Trophoblast cell (in vitro differentiated cells and primary cell): ENCODE data around the gene TTYH2.

Source experiments
- DNase-seq, 2 donors: peaks; one replicate each; pipeline ENCODE4 v3.0.0-alpha.2; 2016
- H2AFZ ChIP-seq: 2 replicates; pipeline ENCODE4 v1.6.1; 2013; ENCODE audit warnings: low read length, moderate library complexity, mild to moderate bottlenecking; ENCODE audit not compliant: insufficient read depth, poor library complexity
- H2AK5ac ChIP-seq: 2 replicates; pipeline ENCODE4 v1.6.1; 2013; ENCODE audit warnings: mild to moderate bottlenecking, low read length
- H2BK120ac ChIP-seq: 2 replicates; pipeline ENCODE4 v1.6.1; 2013; ENCODE audit warnings: low read length, mild to moderate bottlenecking, moderate library complexity; ENCODE audit not compliant: insufficient read depth, poor library complexity
- H2BK12ac ChIP-seq: 2 replicates; pipeline ENCODE4 v1.6.1; 2013; ENCODE audit warnings: mild to moderate bottlenecking, low read length, moderate library complexity
- H2BK5ac ChIP-seq: 2 replicates; pipeline ENCODE4 v1.6.1; 2013; ENCODE audit warnings: low read length, low read depth, moderate library complexity, mild to moderate bottlenecking; ENCODE audit not compliant: poor library complexity
- H3K14ac ChIP-seq: 2 replicates; pipeline ENCODE4 v1.6.1; 2013; ENCODE audit warnings: mild to moderate bottlenecking, low read length
- H3K18ac ChIP-seq: 2 replicates; pipeline ENCODE4 v1.6.1; 2013; ENCODE audit warnings: mild to moderate bottlenecking, low read length
- H3K23ac ChIP-seq: 2 replicates; pipeline ENCODE4 v1.6.1; 2013; ENCODE audit warnings: low read length
- H3K27ac ChIP-seq: 2 replicates; pipeline ENCODE4 v1.5.1; 2013; ENCODE audit warnings: low read depth, mild to moderate bottlenecking, inconsistent platforms, low read length, moderate library complexity
- H3K27me3 ChIP-seq: 2 replicates; pipeline ENCODE4 v1.6.1; 2013; ENCODE audit warnings: inconsistent platforms, mild to moderate bottlenecking, low read length, moderate library complexity; ENCODE audit not compliant: insufficient read depth
- H3K36me3 ChIP-seq, 2 experiments: 1 replicate in 1 of 2; 2 replicates in 1 of 2; pipeline ENCODE4 v1.6.1; 2013; ENCODE audit warnings: low read length in 2 of 2, mild to moderate bottlenecking in 2 of 2, moderate library complexity in 1 of 2; ENCODE audit not compliant: insufficient read depth in 2 of 2, control insufficient read depth in 1 of 2
- H3K4ac ChIP-seq: 2 replicates; pipeline ENCODE4 v1.6.1; 2013; ENCODE audit warnings: low read depth, mild to moderate bottlenecking, low read length, moderate library complexity
- H3K4me1 ChIP-seq, 2 experiments: 1 replicate in 1 of 2; 2 replicates in 1 of 2; pipeline ENCODE4 v1.6.1; 2013; ENCODE audit warnings: low read length in 2 of 2, mild to moderate bottlenecking in 2 of 2, moderate library complexity in 1 of 2; ENCODE audit not compliant: insufficient read depth in 2 of 2, control insufficient read depth in 1 of 2
- H3K4me2 ChIP-seq: 2 replicates; pipeline ENCODE4 v1.6.1; 2013; ENCODE audit warnings: inconsistent platforms, mild to moderate bottlenecking, low read length, moderate library complexity
- H3K4me3 ChIP-seq: 2 replicates; pipeline ENCODE4 v1.5.1; 2013; ENCODE audit warnings: mild to moderate bottlenecking, low read depth, low read length, inconsistent platforms
- H3K79me1 ChIP-seq: one replicate; pipeline ENCODE4 v1.6.1; 2013; ENCODE audit warnings: low read length
- H3K79me2 ChIP-seq: 2 replicates; pipeline ENCODE4 v1.6.1; 2013; ENCODE audit warnings: low read length, mild to moderate bottlenecking; ENCODE audit not compliant: control insufficient read depth, insufficient read depth, poor library complexity
- H3K9ac ChIP-seq: 2 replicates; pipeline ENCODE4 v1.6.1; 2013; ENCODE audit warnings: mild to moderate bottlenecking, low read length
- H3K9me3 ChIP-seq: 2 replicates; pipeline ENCODE4 v1.6.1; 2013; ENCODE audit warnings: low read depth, mild to moderate bottlenecking, control low read depth, inconsistent platforms, low read length; ENCODE audit not compliant: insufficient read depth
- H4K12ac ChIP-seq: 2 replicates; pipeline ENCODE4 v1.6.1; 2013; ENCODE audit warnings: low read depth, mild to moderate bottlenecking, low read length, moderate library complexity
- H4K8ac ChIP-seq: 2 replicates; pipeline ENCODE4 v1.6.1; 2013; ENCODE audit warnings: low read depth, mild to moderate bottlenecking, low read length, moderate library complexity
- H4K91ac ChIP-seq: one replicate; pipeline ENCODE4 v1.6.1; 2013; ENCODE audit warnings: low read depth, mild to moderate bottlenecking, low read length, moderate library complexity
- WGBS: extraction: QIAGEN DNeasy Blood & Tissue Kit; methylation state at CpG from one replicate; pipeline ENCODE4 v1.1.7; 2013; ENCODE audit warnings: missing lambda C conversion rate; ENCODE audit not compliant: insufficient read length, insufficient coverage; ENCODE audit errors: extremely low coverage; 5-methylcytosine and 5-hydroxymethylcytosine counted together

TTYH2 gene

GRCh38 chr17:74303305-74303704 lies 89.9 kb downstream of the TTYH2 start:
- Histone ChIP-seq H4K91ac (no peak overlapping the region), H3K79me2 (no peaks in the 10 kb centered on the region), H2BK120ac (no peak overlapping the region), H2BK5ac (no peak overlapping the region), H3K4me1 (no peaks in the 10 kb centered on the region), H3K23ac (no peak overlapping the region), H3K9ac (no peak overlapping the region), H4K8ac (no peak overlapping the region), H3K27ac (no peak overlapping the region), H2AK5ac (no peak overlapping the region), H3K36me3 (no peaks in the 10 kb centered on the region), H4K12ac (no peak overlapping the region), H3K14ac (no peak overlapping the region), H3K4me3 (no peak overlapping the region), H3K4me2 (no peak overlapping the region), H3K18ac (no peak overlapping the region), H3K4ac (no peak overlapping the region), H2AFZ (no peak overlapping the region), H3K9me3 (no peaks in the 10 kb centered on the region), H2BK12ac (no peak overlapping the region), H3K79me1 (no peaks in the 10 kb centered on the region), H3K27me3 (no peaks in the 10 kb centered on the region)
- DNase-seq, result no peak
- WGBS, result no CpG with 5 or more reads among the region's 8 CpGs

- Histone ChIP-seq H3K4me2 (no peak overlapping the region), H3K79me2 (no peaks in the 10 kb centered on the region), H3K23ac (no peak overlapping the region), H2AFZ (no peak overlapping the region), H3K9me3 (no peaks in the 10 kb centered on the region), H3K4ac (no peak overlapping the region), H3K18ac (no peak overlapping the region), H3K4me1 (no peaks in the 10 kb centered on the region), H3K9ac (no peak overlapping the region), H2BK12ac (no peak overlapping the region), H2BK120ac (no peak overlapping the region), H3K27ac (no peak overlapping the region), H3K27me3 (no peaks in the 10 kb centered on the region), H4K12ac (no peak overlapping the region), H3K36me3 (no peaks in the 10 kb centered on the region), H2BK5ac (no peak overlapping the region), H3K4me3 (no peak overlapping the region), H3K14ac (no peak overlapping the region), H2AK5ac (no peak overlapping the region), H3K79me1 (no peaks in the 10 kb centered on the region), H4K91ac (no peak overlapping the region), H4K8ac (no peak overlapping the region)
- no peak for DNase-seq
- no CpG with 5 or more reads among the region's 5 CpGs for WGBS
Measured at GRCh38 chr17:74304184-74304583, 90.8 kb downstream of the TTYH2 start.

- no peak for DNase-seq
- no peaks in the 10 kb centered on the region for H3K27me3 ChIP-seq
- H2AFZ ChIP-seq, result no peak overlapping the region
- H3K79me1 ChIP-seq, result no peaks in the 10 kb centered on the region
- no peak overlapping the region for H3K4ac ChIP-seq
- H3K4me1 ChIP-seq, result no peaks in the 10 kb centered on the region
- no peak overlapping the region for H2BK5ac ChIP-seq
- H3K36me3 ChIP-seq, result no peaks in the 10 kb centered on the region
- no peak overlapping the region for H3K23ac ChIP-seq
- no peak overlapping the region for H2BK12ac ChIP-seq
- H2AK5ac ChIP-seq, result no peak overlapping the region
- peaks cover 2% of the 10 kb centered on the region for H3K9me3 ChIP-seq
- no peak overlapping the region for H3K18ac ChIP-seq
- no peak overlapping the region for H3K4me3 ChIP-seq
- no peaks in the 10 kb centered on the region for H3K79me2 ChIP-seq
- H4K8ac ChIP-seq, result no peak overlapping the region
- H4K91ac ChIP-seq, result no peak overlapping the region
- H3K14ac ChIP-seq, result no peak overlapping the region
- no peak overlapping the region for H3K27ac ChIP-seq
- H3K4me2 ChIP-seq, result no peak overlapping the region
- H4K12ac ChIP-seq, result no peak overlapping the region
- H2BK120ac ChIP-seq, result no peak overlapping the region
- H3K9ac ChIP-seq, result no peak overlapping the region
- no CpG with 5 or more reads among the region's 10 CpGs for WGBS
Measured at GRCh38 chr17:74305865-74306654, 92.7 kb downstream of the TTYH2 start.

- Histone ChIP-seq H3K9me3 (peaks cover 10% of the 10 kb centered on the region), H3K4me1 (no peaks in the 10 kb centered on the region), H3K27ac (no peak overlapping the region), H3K27me3 (no peaks in the 10 kb centered on the region), H3K4me2 (no peak overlapping the region), H3K36me3 (no peaks in the 10 kb centered on the region), H4K91ac (no peak overlapping the region), H3K14ac (no peak overlapping the region), H3K23ac (no peak overlapping the region), H3K9ac (no peak overlapping the region), H2BK5ac (no peak overlapping the region), H2AFZ (no peak overlapping the region), H2BK12ac (no peak overlapping the region), H2BK120ac (no peak overlapping the region), H4K12ac (no peak overlapping the region), H3K79me1 (no peaks in the 10 kb centered on the region), H3K18ac (no peak overlapping the region), H3K79me2 (no peaks in the 10 kb centered on the region), H3K4me3 (no peak overlapping the region), H2AK5ac (no peak overlapping the region), H3K4ac (no peak overlapping the region), H4K8ac (no peak overlapping the region)
- no peak for DNase-seq
- no CpG with 5 or more reads among the region's 15 CpGs for WGBS
Measured at GRCh38 chr17:74307984-74308773, 94.8 kb downstream of the TTYH2 start.
